NT2/D1 (cell line): ENCODE results near the gene SETD1B.

Source experiments
- YY1 ChIP-seq: IDR thresholded peaks from 2 replicates; pipeline ENCODE4 v1.6.1; 2011; ENCODE audit not compliant: insufficient read length, insufficient read depth
- ZNF274 ChIP-seq: IDR thresholded peaks from 2 replicates; pipeline ENCODE4 v1.6.1; 2011; ENCODE audit warnings: mild to moderate bottlenecking, low read depth, low read length

DNA sequence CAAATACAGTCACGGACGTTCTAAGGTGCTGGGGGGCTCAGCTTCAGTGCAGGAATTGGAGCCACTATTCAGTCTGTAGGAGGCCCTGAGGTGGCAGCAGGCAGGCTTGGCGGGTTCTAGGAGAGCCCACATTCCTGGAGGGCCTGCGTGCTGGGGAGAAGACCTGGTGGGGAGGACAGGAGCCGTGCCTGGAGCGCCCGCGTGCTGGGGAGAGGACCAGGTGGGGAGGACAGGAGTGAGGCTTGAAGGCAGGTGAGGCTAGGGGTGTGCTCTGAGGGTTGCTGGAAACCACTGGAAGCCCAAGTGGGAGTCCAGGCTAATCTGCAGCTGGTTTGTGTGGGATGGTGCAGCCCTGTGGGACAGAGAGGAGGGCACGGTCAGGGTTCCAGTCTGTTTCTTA lies 33.4 kb upstream of the SETD1B start:
- TF ChIP-seq ZNF274 = no peak
- no peak for TF ChIP-seq YY1
